NK-92 (cell line): ENCODE data around the gene SORCS3.

ENCODE experiments used
- DNase-seq: peaks from one replicate; lab custom pipeline; 2025; ENCODE audit not compliant: unreplicated experiment; lab: John Stamatoyannopoulos, UW

The SORCS3 gene

DNA sequence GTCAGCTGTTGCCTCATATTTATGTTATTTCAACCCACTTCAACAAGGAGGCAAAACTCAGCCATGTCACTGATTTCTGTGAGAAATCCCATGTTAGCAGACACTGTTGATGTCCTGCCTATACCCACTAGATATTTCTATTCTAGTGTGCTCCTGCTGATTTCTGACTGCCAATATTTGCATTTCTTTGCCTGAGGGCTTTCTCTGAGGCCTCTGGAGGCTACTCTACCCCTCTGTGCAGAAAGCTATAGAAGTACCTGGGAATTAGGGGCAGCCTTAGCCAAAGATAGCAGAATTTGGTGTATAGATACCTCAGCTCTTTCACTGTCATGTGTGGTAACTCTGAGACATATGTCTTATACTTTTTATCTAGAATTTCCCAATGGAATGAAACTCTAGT is 348.8 kb downstream of the SORCS3 start:
- DNase-seq = no peak

DNA sequence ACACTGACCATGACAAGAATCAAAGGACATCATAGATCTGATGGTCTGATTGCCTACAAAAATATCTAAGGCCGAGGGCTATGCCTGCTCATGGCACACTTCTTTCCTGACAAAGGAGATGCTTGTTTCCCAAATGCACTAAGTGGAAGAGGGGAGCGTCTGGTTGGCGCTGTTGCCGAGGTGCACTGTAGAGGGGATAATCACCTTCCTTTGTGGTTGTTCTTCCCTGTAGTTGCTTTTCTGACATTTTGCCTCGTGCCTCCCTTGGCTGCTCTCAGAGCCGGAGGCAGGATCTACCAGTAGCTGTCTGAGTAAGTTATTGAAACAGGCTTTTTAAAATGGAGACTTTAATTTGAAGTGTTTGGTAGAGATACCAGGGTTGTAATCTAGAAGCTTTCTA is 352.0 kb downstream of the SORCS3 start:
- no peak for DNase-seq

DNA sequence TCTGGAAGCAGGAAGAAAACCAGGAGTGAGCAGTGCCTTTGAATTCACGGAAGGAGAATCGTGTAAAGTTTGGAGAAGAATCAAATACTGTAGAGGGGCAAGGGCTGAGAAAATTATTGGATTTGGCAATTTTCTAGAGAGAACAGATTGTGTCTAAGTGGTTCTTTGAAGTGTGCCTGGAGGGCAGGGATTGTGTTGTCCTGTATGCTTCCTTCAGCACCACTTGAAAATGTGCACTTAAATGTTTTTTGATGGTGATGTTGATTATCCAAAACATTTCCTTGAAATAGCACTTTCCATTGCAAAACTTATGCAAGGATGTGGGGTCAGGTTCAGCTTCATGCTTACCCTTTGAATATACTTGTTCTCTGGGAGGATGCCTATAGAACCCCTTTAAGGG is 360.2 kb downstream of the SORCS3 start:
- DNase-seq = no peak

DNA sequence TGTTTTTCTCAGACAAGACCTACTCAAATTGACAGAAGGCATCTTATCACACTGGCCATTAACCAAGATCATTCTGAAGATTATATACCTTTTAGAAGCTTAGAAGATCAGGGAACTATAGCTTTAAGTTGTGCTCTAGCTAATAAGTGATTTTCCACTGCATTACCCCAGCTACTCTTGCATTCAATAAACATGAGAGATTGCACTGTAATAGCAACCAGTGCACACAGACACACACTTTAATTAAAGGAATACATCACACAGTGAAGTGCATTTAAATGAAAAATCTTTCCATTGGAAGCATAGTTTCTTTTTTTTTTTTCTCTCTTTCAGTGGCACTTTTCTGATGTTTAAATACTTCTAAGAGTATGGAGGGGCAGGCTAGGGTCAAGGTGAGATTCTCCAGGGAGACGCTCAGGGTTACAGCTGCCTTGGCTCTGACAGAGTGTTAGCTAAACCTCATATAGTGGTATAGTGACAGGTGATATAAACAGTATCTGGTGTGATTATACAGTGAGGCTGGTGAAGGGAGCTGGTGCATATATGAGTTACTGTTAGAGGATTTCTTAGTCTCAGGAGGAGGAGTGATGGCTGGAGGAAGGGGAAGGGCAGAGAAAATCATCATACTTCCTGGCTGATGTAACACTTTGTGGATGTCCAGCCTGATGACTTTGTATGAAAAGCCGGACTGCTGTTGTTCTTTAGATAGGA is 369.5 kb downstream of the SORCS3 start:
- no peak for DNase-seq

DNA sequence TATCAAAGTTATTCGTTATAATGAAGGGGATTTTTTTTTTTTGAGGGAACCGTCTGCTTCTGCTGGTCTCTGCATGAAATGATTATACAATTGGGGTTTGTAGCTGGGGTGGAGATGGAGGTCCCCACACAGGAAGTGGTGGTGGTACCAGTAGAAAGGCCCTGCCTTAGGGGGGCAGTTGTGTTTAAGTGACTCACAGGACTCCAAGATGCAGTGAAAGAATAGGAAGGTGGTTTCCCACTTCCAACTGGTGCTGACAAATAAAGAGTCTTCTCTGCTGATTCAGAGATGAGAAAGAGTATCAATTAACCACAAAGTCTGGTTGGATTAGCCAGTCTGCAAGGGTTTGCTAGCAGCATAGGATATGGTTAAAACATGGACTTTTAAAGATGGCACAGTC is 376.0 kb downstream of the SORCS3 start:
- DNase-seq = no peak

DNA sequence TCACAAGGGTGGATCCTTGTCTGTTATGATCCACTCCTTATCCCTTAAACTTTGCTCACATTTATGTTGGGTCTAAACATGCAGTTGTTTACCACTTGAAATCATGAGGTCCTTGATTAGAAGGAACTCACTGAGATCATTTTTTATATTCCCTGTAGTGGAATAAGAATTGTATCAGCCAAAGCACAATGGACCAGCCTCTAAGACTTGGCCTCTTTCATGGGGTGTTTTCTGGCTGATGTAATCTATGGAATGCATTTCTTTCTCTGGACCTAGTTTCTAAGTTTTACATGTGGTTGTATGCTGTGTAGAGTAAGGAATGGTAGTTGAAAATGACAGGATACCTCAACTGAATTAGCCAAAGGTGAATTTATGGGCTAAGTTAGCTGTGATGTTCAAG is 376.6 kb downstream of the SORCS3 start:
- DNase-seq = no peak

DNA sequence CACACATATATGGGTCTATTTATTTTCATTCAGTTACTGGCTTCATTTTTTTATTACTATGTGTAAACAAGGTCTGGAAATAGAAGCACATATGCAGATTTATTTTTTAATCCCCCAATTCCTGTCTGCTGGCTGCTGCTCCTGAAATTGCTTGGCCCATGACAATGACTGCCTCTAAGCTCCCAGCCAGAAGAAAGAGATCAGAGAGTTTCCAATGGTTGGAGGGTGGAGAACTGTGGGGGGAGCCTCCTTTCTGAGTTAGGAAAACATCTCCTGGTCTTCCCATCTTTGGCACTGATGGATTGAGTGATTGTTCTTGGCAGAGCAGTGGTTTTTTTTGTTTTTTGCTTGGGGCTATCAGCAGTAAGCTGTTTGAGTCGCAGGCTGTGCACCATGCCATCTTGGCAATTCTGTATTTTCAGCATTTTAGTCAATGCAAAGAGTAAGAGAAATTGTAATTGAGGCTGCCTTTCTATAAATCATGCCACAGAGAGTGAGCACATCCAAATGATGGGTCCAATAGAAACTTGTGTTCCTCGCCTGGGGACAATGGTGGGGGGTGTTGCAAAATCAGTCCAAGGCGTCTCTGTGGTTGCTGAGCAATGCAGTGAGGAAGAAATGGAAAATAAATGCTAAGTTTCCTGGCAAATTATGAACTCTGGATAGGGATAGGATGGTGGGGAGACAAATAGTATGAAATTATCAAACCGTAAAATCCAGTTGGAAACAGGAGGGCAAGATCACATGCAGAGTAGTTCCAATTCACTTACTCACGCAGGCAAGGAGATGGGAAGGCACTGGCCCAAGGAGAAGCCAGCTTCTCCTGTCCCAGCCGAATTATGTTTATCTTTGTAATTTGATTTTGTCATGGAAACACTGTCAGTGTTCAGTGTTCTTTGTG is 382.4 kb downstream of the SORCS3 start:
- DNase-seq = no peak

DNA sequence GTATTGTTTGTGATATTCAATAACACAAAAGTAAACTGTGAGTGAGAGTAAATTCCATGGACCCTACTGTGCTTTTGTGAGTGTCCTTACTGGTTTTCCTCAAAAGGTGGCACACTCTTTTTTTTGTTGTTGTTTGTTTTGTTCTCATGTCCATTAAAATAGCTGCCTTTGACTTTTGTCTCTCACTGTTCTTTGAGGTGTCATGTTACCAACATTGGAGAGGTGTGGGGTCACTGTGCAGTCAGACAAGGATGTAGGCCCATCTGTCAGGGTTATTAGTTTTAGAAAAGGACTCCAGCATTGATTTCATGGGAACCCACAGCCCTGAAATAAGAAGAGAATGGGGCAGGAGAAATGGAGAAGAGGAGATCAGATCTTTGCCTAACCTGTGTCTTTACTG is 383.1 kb downstream of the SORCS3 start:
- no peak for DNase-seq

DNA sequence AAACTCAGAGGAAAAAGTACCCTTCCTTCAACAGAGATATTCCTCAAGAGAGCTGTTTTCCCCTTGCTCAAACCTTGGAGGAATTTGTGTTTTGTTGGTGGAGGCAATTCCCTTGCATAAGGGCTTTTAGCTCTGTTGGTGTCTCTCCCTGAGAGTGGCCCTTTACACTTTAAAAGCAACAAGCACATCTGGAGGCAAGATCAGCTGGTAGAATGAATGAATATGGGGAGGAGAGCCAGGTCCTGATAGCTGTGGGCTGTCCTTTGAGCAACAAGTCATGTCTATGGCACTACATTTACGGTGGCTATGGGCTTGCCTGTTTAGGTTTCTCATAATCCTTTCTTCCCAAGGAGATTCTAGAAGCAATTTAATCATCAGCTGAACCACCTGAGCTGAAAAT is 384.0 kb downstream of the SORCS3 start:
- no peak for DNase-seq

DNA sequence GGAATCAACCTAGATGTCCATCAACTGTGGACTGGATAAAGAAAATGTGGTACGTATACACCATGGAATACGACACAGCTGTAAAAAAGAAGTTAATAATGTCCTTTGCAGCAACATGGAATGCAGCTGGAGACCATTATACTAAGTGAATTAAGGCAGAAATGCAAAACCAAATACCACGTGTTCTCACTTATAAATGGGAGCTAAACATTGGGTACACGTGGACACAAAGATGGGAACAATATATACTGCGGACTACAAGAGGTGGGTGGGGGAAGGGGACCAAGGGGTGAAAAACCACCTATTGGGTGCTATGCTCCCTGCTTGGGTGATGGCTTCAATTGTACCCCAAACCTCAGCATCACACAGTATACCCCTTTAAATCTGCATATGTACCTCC is 385.5 kb downstream of the SORCS3 start:
- DNase-seq = no peak

DNA sequence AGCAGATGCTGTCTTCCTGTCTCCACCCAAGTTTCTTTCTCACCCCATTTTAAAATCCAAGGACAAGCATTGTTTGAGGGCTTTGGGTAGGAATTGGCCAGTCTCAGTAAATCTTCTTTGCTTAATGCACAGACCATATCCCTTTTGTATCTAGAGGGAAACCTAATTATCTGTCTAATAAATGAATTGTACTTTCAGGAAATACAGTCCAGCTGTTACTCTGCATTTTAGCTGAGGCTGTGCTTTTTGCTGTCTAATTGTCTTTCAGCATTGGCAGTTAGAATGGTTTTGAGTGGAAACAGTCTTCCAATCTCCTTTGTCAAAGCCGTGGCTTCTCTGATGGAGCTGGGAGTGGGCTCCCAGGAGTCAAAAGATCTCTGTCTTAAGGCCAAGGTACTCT is 388.2 kb downstream of the SORCS3 start:
- no peak for DNase-seq

DNA sequence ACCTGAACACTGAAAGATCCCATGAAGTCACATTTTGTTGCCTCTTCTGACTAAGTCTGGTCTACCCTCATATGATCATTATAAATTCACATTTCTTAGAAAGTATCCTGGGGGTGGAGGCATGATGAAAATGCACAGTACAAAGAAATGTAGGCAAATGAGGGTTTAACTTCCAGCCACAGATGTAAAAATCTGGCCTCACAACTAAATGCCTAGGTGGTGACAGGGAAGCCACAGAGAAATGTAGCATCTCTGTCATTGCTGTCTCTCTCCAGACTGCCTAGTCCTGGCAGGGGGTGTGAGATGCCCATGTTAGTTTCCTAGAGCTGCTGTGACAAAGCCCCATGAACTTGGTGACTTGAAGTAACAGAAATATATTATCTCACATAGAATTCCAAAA is 395.9 kb downstream of the SORCS3 start:
- DNase-seq = no peak

DNA sequence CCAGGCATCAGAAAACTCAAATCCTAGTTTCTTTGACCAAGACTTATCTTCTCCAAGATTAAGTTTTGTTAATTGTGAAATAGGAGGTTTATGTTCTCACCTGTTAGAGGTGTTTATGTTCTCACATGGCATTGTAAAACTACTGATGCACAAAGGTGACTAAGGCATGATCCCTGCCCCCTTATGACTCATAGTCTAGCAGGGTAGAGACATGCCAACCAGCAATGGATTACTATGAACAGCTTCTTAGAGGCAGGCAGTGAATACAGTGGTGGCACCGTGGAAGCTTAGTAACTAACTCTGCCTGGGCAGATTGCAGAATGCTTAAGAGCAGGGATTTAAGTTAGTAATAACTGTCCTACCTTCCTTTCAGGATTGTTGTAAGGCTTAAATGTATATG is 400.9 kb downstream of the SORCS3 start:
- no peak for DNase-seq

DNA sequence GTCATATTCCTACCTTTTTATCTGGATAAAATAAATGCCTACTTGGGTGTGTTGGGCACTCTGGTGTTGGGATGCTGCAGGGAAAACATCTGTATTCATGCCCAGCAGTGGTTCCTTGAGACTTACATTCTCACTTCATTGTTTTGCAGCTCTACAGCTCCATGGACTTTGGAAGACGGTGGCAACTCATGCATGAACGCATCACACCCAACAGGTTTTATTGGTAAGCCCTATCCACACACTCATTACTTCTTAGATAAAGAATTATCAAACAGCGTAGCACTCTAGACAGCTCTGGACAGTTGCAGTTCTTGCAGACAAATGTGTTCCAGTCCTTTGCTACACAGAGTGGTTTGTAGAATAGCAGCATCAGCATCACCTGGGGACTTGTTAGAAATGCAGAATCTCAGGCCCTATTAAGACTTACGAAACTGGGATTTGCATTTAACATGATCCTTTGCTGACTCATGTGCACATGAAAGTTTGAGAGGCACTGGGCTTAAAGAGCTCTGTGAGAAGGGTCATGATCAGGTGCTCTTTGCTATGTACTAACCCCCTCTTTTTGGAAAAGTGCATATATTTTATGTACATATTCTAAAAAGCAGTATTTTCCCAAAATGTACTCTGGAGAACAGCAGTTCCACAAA is 401.9 kb downstream of the SORCS3 start:
- DNase-seq = no peak

DNA sequence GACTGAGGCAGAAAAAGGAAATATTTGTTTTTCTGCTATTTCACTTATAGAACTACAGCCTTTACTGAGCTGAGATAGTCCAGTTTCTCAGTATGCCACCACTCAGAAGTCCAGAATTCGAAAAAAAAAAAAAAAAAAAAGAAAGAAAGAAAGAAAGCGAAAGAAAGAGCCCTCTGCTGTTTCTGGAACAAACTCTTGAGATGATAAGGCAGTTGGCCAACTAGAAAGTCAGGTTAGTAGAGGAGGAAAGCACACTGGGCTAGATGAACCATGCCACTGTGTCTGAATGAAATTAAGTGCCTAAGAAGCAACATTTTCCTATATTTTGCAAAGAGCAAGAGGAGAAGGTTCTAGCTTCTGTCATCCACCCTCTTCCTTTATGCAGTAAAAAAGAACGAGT is 403.8 kb downstream of the SORCS3 start:
- no peak for DNase-seq

DNA sequence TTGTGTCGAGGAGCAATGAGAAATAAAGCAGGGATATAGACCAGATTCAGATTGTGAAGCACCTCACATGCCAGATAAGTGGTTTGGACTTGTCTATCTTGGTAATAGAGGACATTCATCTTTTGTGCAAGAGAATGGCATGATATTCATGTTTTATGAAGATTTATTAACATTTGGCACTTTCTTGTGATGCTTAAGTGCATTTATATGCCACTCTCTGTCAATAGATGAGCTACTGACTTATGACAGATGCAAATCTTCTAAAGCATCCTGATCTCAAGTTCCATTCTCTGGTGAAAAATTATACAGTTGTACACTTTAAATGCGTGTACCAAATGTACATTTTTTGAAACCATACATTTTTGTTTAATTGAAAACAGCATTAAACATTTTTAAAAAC is 415.3 kb downstream of the SORCS3 start:
- no peak for DNase-seq

DNA sequence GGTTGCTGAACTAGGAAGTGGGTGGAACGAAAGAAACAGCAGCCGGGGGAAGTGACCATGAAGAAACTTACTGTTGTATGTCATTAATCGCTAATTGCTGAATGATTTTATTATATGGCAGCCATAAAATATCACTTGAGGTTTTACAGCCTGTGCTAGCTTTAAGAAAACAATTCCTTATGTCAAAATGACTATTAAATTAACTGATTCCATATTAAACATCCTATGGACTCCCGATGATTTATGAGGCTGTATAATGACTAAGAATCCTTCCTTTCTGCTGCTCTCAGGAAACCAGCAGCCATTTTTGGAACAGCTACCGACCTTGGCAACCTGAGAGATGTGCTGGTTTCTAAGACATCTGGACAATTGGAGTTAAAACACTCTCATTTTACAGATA is 421.9 kb downstream of the SORCS3 start:
- DNase-seq = no peak

DNA sequence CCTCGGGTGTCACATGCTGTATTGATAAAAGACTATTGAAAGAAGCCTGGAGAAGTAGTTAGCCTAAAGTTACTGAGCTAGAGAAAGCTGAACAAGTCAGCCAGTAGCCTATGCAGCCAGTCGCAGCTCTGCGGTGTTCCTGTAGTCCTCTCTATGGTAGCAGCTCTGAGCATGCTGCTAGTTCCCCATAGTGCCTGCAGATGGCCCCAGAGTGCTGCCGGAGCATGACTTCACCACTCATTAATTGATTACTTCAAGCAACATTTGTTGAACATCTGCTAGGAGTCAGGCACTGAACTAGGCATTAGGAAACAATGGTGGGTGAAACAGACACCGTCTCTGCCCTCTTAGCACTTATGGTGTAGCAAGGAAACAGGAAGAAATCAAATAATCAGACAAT is 422.7 kb downstream of the SORCS3 start:
- DNase-seq = no peak

DNA sequence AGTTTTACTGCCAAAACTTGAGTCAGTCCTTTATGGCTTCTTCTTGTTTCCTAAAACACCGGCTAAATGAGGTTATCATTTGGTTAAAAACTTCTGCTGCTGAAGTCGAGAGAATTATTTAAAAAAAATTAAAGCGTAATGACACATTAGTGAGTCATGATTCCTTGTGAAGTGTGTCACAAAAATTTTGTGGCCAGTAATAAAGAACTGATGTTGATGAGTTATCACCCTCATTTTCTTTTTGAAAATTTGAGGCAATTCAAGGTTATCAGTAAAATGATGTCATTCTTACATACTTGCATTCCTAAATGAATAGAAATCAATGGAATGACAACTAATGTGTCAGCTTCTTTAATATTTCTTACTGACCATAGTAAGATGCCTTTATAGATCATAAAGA is 427.4 kb downstream of the SORCS3 start:
- no peak for DNase-seq

DNA sequence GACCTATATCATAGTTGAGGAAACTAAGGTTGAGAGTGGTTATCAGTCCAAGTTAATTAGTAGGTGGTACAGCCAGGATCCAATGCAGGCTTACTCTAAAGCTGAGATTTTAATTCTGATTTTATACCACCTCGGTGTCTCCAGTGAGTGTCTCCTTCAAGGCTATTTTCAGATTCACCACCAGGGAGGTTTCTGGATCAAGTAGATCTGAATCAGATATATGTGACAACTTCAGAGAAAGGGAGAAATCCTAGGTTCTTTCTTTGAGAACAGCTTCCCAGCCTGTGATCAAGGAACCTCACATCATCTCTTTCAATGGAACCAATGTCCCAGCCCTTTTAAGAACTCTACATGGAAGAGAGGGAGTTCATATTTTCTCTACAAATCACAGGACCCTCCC is 429.2 kb downstream of the SORCS3 start:
- DNase-seq = no peak

DNA sequence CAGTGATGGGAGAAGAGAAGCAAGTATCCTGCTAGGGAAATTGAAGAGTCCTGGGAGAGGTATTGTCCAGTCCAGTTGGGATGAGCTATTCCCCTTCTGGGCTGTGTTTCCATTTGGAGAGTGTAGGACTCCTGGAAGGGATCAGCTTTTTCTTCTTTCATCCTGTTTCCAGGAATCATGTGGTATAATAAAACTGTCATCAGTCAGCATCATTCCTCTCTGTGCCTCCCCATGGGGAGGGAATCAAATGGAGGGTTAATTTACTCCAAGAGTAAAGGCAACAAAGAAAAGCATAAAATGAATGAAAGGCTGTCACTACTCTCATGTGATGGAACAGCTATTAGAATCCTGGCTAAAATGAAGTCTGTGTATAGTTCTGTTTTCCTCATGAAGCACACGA is 429.9 kb downstream of the SORCS3 start:
- no peak for DNase-seq

DNA sequence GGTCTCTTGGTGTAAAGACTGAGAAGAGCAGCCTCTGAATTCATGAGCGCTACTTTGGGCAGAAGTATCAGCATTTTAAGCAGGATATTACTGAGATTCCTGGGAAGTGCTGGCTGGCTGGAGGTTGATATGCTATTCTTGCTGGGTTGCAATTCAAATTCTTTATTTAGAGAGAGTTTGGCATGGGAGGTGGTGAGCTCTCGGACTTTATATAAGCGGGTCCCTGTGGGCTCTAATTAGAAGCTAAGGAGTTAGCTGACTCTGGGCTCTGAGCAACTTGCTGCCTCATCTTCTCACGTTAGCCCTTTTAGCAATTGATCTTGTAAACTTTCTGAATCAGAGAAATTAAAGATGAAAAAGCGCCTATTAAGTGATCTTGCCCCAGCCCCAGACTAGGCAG is 430.9 kb downstream of the SORCS3 start:
- no peak for DNase-seq
